ENCODE results near the gene ENO1. TPM values are rescaled to one million over a fixed set of nuclear protein-coding genes. Genes with fewer than 3 reads are reported as not detected.

Gene ENO1
- total and polyA plus RNA-seq, 9 of the 15 experiments (the other 6 are each of a cell fraction or from before 2014, with no cell fraction given) = 2,249 to 7,472 (median 2,868) TPM

DNA sequence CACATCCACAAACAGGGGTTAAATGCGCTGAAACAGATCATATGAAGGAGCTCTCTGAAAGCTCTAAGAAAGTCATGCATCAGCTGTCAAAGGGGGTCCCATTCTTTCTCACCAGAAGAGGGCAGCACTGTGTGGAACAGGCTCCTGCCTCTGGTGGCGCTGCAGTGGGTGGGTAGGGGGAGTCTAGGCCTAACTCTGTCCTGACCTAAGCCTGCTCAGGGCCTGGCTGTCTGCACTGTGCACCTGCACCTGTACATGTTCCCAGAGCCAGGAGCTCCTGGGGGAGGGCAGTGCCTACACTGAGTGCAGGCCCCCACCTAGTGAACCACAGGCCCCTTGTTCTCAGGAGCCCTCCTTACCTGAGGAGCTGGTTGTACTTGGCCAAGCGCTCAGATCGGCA, 16.0 kb downstream of the ENO1 start (continued):
- TF ChIP-seq, protein P1, sequence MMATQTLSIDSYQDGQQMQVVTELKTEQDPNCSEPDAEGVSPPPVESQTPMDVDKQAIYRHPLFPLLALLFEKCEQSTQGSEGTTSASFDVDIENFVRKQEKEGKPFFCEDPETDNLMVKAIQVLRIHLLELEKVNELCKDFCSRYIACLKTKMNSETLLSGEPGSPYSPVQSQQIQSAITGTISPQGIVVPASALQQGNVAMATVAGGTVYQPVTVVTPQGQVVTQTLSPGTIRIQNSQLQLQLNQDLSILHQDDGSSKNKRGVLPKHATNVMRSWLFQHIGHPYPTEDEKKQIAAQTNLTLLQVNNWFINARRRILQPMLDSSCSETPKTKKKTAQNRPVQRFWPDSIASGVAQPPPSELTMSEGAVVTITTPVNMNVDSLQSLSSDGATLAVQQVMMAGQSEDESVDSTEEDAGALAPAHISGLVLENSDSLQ (IDR thresholded peaks at IDR 0.05) = peak; percentile 44; the same call in 1 of the 2 replicates
- TF ChIP-seq, protein P2, sequence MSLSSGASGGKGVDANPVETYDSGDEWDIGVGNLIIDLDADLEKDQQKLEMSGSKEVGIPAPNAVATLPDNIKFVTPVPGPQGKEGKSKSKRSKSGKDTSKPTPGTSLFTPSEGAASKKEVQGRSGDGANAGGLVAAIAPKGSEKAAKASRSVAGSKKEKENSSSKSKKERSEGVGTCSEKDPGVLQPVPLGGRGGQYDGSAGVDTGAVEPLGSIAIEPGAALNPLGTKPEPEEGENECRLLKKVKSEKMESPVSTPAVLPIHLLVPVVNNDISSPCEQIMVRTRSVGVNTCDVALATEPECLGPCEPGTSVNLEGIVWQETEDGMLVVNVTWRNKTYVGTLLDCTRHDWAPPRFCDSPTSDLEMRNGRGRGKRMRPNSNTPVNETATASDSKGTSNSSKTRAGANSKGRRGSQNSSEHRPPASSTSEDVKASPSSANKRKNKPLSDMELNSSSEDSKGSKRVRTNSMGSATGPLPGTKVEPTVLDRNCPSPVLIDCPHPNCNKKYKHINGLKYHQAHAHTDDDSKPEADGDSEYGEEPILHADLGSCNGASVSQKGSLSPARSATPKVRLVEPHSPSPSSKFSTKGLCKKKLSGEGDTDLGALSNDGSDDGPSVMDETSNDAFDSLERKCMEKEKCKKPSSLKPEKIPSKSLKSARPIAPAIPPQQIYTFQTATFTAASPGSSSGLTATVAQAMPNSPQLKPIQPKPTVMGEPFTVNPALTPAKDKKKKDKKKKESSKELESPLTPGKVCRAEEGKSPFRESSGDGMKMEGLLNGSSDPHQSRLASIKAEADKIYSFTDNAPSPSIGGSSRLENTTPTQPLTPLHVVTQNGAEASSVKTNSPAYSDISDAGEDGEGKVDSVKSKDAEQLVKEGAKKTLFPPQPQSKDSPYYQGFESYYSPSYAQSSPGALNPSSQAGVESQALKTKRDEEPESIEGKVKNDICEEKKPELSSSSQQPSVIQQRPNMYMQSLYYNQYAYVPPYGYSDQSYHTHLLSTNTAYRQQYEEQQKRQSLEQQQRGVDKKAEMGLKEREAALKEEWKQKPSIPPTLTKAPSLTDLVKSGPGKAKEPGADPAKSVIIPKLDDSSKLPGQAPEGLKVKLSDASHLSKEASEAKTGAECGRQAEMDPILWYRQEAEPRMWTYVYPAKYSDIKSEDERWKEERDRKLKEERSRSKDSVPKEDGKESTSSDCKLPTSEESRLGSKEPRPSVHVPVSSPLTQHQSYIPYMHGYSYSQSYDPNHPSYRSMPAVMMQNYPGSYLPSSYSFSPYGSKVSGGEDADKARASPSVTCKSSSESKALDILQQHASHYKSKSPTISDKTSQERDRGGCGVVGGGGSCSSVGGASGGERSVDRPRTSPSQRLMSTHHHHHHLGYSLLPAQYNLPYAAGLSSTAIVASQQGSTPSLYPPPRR (CRISPR knock-in tag; IDR thresholded peaks at IDR 0.05; ENCODE audit: borderline replicate concordance) = no peak
- TF ChIP-seq NR2C2 (CRISPR knock-in tag; IDR thresholded peaks at IDR 0.05) (0 out of 2 replicates have a peak, but pooled peaks have one; percentile 25), NR2C2 (tag; IDR thresholded peaks at IDR 0.05) (no peak), GATAD2A (IDR thresholded peaks at IDR 0.05) (no peak), THRAP3 (IDR thresholded peaks at IDR 0.05; ENCODE audit: borderline replicate concordance) (0 out of 2 replicates have a peak, but pooled peaks have one; percentile 50), POLR2G (IDR thresholded peaks at IDR 0.05; ENCODE audit: low read depth, low read length) (peak; percentile 54; the same call in 1 of the 2 replicates)
- TF ChIP-seq, protein P3, sequence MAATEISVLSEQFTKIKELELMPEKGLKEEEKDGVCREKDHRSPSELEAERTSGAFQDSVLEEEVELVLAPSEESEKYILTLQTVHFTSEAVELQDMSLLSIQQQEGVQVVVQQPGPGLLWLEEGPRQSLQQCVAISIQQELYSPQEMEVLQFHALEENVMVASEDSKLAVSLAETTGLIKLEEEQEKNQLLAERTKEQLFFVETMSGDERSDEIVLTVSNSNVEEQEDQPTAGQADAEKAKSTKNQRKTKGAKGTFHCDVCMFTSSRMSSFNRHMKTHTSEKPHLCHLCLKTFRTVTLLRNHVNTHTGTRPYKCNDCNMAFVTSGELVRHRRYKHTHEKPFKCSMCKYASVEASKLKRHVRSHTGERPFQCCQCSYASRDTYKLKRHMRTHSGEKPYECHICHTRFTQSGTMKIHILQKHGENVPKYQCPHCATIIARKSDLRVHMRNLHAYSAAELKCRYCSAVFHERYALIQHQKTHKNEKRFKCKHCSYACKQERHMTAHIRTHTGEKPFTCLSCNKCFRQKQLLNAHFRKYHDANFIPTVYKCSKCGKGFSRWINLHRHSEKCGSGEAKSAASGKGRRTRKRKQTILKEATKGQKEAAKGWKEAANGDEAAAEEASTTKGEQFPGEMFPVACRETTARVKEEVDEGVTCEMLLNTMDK (IDR thresholded peaks at IDR 0.05; ENCODE audit: borderline replicate concordance, insufficient read depth, low read depth, low read length, poor library complexity, severe bottlenecking) = peak; percentile 93
- TF ChIP-seq, protein P4, sequence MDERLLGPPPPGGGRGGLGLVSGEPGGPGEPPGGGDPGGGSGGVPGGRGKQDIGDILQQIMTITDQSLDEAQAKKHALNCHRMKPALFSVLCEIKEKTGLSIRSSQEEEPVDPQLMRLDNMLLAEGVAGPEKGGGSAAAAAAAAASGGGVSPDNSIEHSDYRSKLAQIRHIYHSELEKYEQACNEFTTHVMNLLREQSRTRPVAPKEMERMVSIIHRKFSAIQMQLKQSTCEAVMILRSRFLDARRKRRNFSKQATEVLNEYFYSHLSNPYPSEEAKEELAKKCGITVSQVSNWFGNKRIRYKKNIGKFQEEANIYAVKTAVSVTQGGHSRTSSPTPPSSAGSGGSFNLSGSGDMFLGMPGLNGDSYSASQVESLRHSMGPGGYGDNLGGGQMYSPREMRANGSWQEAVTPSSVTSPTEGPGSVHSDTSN (CRISPR knock-in tag; IDR thresholded peaks at IDR 0.05; ENCODE audit: low read depth) = no peak
- TF ChIP-seq, protein P4 (tag; conservative IDR thresholded peaks at IDR 0.05; ENCODE audit: low read depth) = 0 out of 2 replicates have a peak, but pooled peaks have one; percentile 28
